ENCODE measurements around the gene PTPN18.

Gene PTPN18

DNA sequence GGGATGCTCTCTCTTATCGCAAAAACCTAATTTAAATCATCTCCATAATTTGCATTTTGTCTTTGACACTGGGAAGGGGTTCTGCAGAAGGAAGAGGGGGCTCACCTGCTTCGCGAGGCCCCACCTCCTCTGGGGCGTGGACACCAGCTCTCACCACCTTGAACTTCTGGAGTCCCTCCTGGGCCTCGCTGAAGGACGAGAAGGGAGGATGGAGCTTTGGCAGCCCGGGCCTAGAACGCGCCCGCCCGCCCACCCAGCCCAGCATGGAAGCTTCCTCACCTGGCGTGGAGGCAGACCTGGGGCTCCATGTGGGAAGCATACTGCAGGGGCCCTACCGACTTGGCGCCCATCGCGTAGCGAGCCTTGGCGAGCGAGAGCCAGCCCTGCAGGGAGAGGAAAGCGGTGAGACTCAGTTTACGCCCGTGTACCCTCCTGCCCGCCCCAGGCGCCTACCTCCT is 14.3 kb upstream of the PTPN18 start:
- DNase-seq (ENCODE audit: low spot score), result peak; percentile 33

DNA sequence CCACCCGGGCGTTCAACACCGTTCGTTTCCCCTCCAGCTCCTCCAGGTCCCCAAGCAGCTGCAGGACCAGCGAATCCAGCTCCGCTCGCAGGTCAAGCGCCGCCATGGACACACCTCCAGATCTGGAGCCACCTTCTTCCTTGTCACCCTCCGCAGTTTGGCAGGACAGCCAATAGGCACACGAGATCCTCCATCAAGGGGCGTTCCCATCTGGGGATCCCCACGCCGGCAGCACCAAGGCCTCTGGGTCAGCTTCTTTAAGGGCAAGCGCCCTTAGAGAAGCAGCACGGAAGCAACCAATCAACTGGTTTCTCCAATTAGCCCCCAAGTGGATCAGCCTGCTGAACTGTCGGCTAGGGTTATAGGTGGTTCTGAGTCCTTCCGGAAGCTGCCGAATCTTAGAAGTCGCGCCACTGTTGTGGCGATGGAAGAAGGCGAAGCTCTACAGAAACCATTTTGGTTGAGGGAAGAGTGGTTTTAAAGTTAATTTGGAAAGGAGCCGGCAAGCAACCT is 13.8 kb upstream of the PTPN18 start:
- DNase-seq (ENCODE audit: low spot score), result peak; percentile 95

DNA sequence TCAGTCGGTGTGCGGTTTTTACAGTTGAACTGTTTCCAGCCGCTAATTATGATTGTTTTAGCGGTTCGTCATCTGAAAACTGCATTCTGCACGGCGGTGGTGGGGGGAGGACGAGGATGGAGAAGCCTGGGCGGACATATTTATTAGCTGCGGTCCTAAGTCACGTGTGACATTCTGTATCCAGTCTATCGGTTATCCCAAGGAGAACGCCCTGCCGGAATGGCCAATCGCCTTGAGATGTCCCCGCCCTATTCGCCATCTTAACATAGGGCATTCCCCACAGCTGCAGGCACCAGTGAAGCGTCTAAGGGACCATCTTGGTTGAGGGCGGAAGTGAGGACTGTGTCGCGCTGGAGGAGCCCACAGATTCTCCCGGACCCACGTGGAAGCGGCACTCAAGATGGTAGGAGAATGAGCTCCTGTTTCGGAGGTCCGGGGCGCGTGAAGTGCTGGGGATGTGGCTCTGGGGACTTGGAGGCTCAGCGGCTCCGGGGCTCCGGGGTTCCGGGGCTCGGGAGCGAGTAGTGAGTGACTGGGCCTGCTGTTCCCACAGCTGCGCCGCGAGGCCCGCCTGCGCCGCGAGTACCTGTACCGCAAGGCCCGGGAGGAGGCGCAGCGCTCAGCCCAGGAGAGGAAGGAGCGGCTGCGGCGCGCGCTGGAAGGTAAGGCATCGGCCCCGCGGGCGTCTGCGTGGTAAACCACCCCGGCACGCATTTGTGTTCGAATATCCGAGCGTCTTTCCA is 13.2 kb upstream of the PTPN18 start, which contains the start of gene IMP4:
Gene IMP4, plus strand, starts transcription at position 365 of the 743 bp plus-strand sequence. Its CDS starts 36 bp downstream, at position 401.
- DNase-seq (ENCODE audit: low spot score), result peak; percentile 99

DNA sequence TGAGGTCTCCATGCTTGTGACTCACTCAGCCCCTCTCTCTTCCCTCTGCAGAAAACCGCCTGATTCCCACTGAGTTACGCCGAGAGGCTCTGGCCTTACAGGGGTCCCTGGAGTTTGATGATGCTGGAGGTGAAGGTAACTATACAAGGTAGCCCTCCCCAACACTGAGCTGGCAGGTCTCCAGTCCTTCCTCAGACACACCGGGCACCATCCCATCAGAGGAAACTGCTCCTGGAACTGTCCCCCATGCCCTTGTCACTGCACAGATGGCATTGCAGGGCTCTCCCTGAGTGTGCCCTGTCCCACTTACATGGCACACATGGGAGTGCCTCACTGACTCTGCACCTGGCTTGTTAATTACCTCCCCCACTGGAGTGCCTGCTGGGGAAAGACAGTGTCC is 11.3 kb upstream of the PTPN18 start:
- no peak for DNase-seq (ENCODE audit: low spot score)

DNA sequence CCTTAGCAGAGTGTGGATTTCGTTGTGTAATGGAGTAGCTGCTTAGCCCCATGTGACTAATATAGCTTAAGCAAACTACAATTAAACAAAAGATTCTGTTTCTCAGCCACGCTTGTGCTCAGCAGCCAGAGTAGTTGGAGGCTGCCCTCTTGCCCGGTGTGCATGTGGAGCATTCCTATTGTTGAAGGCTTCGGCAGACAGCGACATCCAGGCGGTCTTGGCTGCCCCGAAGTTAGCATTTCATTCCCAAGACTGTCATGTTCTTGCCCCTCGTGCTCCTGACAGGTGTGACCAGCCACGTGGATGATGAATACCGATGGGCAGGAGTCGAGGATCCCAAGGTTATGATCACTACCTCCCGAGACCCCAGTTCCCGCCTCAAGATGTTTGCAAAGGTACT is 10.8 kb upstream of the PTPN18 start:
- no peak for DNase-seq (ENCODE audit: low spot score)

DNA sequence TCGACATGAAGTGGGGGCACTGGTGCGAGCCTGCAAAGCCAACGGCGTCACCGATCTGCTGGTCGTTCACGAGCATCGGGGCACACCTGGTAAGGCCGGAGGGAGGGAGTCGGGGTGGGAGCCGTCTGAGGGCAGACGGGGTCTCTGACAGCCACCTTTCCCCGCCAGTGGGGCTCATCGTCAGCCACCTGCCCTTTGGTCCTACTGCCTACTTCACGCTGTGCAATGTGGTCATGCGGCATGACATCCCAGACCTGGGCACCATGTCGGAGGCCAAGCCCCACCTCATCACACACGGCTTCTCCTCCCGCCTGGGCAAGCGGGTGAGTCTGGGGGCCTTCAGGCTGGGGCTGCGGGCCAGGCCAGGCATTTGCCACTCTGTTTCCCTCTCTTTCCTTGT is 10.2 kb upstream of the PTPN18 start:
- no peak for DNase-seq (ENCODE audit: low spot score)

DNA sequence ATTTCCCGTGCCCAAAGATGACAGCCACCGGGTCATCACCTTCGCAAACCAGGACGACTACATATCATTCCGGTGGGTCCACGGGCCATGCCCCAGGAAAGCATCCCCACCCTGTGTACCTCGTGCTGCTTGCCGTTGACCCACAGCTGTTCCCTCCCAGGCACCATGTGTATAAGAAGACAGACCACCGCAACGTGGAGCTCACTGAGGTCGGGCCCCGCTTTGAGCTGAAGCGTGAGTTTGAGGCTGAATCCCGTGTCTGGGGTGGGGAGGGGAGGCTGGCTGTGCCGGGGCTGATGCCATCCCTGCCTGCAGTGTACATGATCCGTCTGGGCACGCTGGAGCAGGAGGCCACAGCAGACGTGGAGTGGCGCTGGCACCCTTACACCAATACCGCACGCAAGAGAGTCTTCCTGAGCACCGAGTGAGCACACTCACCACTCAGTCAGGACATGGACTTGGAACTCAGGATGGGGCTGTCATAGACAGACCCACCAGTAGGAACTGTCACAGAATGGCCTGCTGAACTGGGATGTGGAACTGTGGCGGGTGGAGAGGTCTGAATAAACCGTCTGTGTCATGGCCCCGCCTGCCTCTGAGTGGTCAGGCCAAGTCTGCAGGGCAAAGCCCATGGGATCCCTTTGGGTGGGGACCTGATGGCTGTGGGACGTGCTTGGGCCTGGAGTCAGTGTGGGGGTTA is 9.7 kb upstream of the PTPN18 start:
- no peak for DNase-seq (ENCODE audit: low spot score)

DNA sequence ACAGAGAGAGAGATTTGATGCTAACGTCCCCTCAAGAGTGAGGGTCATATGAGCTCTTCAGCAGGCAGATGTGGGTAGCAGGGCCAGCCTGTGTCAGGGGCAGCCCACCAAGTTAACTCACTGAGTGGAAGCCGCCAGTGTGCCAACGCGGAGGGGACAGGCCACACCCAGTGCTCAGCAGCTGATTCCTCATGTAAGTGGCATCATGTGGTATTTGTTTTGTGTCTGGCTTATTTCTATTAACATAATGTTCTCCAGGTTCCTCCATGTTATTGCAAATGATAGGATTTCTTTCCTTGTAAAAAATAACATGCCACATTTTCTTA is 9.2 kb upstream of the PTPN18 start:
- DNase-seq (ENCODE audit: low spot score), result no peak

DNA sequence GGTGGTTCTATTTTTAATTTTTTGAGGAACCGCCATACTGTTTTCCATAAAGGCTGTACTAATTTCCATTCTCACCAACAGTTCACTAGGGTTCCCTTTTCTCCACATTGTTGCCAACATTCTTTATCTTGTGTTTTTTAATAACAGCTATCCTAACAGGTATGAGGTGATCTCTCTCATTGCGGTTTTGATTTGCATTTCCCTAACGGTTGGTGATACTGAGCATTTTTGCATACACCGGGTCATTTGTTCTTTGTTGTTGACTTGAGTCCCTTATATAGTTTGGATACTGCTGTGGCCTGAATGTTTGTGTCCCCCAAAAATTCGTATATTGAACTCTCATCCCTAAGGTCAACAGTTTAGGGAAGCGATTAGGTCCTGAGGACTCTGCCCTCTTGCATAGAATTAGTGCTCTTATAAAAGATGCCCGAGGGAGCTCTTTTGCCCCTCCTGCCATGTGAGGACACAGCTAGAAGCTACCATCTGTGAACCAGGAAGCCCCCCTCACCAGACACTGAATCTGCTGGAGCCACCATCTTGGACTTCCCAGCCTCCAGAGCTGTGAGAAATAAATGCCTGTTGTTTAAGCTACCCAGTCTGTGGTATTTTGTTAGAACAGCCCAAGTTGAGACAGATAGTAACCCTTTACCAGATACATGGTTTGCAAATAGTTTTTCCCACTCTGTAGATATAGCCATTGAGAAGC is 8.5 kb upstream of the PTPN18 start:
- DNase-seq (ENCODE audit: low spot score), result no peak

DNA sequence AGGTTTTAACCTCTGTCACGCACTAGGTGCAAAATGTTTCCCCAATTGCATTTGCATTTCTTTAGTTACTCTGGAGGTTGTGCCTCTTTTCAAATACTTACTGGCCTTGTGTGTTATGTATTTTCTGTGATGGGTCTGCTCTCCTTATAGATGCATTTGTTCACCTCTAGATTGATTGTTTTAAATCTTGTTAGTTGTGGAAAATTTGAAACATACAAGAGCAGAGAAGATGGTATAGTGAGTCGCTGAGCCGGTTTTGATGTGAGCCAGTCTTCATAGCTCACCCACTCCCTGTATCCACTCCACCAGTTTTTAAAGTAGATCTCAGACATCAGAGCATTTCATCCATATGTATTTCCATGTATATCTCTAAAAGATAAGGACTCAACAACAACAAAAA is 6.7 kb upstream of the PTPN18 start:
- DNase-seq (ENCODE audit: low spot score), result no peak

DNA sequence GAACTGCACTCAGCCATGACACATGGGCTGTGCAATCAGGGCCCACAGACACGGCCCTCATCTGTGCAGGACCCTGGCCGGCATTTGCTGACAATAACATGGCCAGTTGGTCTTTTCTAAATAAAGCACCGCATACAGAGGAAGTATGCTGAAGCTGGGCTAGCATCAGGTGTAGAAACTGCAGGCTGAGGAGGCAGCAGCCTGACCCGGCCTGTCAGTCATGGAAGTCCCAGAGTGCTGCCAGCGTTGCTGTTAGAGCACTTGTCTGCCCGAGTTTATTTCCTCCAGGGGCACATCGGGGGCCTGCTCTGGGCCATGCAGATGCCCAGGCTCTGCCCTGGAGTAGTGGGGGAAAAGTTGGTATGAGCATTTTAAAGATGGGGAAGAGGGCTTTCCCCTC is 4.1 kb upstream of the PTPN18 start:
- no peak for DNase-seq (ENCODE audit: low spot score)

DNA sequence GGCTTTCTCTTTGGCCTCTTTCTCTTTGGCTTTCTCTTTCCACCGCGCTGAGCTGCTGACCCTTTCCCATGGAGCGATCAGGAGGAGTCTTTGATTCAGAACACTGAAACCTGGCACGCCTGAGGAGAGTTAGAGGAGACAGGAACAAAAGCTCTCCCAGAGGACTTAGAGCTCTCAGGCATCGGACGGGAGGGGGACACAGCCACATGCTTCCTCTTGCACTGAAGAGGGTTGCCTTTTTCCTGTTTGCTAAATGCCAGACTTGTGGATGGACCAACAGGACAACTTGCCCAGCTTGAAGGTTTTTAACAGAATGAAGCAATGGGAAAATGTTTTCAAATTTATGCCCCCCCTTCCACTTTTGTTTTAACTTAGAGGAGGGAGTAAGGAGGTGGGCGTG is 3.6 kb upstream of the PTPN18 start:
- DNase-seq (ENCODE audit: low spot score), result no peak

DNA sequence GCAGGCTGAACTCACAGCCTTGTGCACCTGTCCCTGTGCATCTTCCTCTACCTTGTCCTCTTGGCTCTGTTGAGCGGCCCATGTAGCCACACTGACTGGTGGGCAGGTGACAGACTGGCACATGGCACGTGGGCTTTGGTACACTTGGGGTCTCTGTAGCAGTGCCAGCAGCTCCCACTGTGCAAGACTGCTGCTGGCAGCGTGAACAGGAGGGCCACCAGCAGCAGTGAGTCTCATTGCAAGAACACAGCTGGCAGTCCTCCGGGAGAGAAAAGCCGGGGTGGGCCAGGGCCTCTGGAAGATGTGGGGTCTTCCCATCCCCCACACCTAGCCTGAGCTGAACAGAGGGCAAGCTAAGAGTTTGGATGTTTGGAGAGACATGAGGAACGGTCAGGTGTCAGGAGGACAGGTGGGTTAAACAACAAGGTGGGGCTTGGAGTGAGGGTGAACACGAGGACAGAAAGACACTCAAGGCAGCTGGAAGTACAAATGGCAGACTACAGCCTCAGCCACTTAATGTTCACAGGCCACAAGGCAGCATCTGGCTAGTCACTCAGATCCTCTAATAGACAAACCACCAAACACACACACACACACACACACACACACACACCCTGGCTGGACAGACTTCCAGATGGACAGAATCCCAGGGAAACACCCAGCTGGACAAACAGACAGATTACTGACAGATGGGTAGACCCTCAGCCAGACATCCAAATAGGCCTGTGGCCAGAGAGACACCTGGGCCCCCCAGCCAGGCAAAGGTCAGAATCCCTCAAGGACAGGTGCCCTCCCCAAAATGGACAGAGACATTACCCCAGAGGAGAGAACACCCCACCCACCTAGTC is 2.3 kb upstream of the PTPN18 start:
- no peak for DNase-seq (ENCODE audit: low spot score)

DNA sequence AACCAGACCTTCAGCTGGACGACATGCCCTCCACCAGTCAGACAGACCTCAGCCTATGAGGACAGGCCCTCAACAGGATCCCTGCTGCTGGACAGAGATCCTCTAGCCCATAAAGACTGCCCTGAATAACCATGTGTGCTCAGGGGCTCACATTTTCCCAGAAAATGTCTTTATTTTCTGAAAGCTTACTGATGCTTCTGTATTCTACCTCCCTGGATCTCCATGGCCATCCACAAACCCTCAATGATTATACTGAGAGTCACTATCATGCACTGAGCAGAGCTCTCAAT is 1.8 kb upstream of the PTPN18 start:
- DNase-seq (ENCODE audit: low spot score), result no peak

DNA sequence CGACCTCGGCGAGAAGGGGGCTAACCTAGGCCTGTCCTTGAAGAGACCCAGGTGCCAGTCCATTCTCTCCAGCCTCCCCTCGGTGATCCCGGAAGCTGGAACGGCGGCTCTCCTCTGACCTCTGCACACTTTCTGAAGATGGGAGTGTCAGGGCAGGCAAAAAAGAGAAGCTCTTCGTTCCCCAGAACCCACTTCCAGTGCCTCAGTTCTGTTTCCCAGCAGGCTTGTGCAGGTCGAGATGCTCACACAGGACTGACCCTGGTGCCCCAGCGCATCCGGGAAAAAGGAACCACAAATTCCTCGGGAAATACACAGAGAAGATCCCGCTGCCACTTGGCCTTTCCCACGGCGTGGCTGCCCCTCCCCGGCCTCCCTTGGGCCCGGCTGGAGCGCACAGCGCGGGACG is 681 bp upstream of the PTPN18 start:
- DNase-seq (ENCODE audit: low spot score), result peak; percentile 17

DNA sequence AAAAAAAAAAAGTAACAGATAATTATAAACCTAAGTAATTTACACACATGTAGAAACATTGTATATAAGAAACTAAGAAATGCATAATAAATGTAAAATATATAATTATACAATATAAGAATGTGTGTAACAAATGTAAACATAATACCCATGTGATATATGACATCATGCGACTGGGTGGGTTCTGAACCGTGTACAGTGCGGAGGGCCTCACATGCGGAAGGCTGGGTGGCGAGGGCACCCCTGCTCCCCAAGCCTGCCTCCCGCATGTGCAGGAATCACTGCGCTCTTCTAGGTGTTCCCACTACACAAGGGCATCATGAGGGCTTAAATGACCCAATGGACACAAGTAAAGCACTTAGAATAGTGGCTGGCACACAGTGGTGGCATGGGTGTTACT is 2.0 kb downstream of the PTPN18 start:
- DNase-seq (ENCODE audit: low spot score), result no peak

DNA sequence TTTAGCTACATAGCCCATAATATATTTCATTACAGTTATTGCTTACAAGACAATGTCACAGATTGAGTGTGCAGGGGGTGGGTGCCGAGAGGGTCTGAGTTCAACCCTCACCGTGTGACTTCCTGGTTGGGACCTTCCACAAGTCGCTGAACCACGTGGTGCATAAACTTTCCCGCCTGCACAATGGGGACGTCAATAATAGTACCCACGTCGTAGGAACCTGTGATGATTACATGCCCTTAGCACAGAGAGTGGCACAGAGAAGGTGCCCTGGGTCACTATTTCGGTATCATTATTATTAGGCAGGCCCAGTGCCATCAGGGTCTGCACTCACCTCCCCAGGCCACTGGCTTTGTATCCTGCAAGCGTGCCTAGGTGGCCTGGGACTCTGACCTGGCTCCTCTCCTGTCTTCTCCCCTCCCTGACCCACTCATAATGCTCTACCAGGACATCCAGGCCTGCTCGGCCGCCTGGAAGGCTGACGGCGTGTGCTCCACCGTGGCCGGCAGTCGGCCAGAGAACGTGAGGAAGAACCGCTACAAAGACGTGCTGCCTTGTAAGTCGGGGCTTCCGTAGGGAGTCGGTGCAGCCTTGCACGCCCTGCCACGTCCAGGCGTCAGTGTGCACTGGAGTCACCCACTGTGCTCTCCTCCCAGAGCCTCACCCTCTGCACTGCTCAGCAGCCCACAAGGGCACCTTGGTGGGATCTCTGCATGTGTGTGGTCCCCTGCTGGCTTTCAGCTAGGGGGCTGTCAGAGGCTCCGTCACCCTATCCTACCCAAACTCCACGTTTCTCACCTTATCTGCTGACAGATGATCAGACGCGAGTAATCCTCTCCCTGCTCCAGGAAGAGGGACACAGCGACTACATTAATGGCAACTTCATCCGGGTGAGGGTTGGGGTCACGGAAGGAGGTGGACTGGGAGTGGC is 2.8 kb downstream of the PTPN18 start:
- DNase-seq (ENCODE audit: low spot score), result no peak

DNA sequence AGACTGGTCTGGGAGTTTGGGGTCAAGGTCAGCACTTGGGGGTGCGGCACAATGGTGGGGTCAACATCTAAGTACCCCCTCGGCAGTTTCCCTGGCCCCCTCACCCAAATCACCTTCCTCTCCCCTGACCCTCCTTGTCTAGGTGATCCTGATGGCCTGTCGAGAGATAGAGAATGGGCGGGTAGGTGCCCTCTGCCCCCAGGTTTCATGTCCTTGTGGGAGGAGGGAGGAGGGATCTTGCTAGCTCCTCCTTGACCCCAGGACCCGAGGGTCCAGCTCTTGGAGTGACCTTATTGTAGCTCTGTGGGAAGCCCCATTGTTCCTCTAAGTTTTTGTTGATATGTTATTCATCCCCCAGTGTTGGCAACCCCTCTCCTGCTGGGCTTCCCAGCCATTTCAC is 3.6 kb downstream of the PTPN18 start:
- no peak for DNase-seq (ENCODE audit: low spot score)

DNA sequence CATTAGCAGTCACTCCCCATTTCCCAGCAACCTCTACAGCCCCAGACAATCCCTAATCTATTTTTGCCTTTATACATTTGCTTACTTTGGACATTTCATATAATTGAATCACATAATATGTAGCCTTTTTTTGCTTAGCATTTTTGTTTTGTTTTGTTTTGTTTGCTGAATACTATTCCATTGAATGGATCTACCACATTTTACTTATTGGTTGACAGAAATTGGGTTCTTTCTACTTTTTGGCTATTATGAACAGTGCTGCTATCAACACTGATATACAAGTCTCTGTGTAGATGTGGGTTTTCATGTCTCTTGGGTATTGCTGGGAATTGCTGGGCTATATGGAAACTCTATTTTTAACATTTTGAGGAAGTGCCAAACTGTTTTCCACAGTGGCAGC is 7.6 kb downstream of the PTPN18 start:
- no peak for DNase-seq (ENCODE audit: low spot score)

DNA sequence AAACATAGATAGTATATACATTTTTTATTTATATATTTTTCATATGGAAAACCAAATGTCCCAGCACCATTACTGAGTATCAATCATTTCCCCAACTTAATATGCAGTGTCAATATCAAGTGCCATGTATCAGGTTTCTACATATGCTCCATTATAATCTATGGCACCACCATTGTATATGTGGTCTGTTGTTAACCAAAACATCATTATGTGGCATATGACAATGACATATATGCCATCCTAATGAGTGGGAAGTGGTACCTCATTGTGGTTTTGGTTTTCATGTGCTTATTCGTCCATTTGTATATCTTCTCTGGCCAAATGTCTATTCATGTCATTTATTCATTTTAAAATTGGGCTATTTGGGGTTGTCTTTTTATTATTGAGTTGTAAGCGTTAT is 9.2 kb downstream of the PTPN18 start:
- DNase-seq (ENCODE audit: low spot score), result no peak

DNA sequence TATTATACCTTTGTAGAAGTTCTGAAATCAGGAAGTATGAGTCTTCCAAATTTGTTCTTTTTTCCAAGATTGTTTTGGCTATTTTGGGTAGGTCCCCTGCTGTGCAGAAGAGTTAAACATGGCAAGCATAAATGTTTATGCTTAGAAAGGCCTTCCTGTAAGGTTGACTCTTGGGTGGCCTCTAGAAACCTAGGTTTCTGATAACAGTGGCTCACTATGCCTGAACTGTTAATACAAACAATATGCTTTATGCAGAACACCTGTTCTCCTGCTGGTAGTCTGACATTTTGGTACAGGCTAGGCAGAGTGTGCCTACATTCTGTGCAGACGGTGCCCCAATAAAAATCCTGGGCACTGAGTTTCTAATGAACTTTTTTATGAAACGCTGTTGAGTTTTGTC is 10.1 kb downstream of the PTPN18 start:
- no peak for DNase-seq (ENCODE audit: low spot score)
